ENCODE results near the gene ADGRB3.

Gene ADGRB3

DNA sequence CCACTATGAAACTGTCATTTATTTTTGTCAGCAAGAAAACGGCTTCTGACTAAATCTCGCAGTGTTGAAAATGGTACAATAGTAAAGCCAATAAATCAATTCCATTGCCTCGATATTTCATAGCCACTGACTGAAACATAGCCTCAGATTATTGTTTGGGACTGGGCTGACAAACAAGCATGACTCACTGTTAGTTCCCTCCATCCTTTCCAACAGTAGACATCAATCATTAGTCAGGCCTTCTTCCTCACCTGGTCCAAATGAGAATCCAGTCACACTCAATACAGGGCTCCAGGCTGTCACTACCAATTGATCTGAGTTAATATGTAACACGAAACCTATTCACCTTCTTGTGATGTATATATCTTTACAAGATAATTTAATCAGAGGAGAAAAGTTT is 66.1 kb downstream of the ADGRB3 start:
- H3K9ac ChIP-seq (ENCODE audit: low read length): no peak overlapping the region
- H3K4me1 ChIP-seq (ENCODE audit: control insufficient read depth, insufficient read depth, low read length): peaks cover 7% of the 10 kb centered on the region
- H3K36me3 ChIP-seq (ENCODE audit: control insufficient read depth, insufficient read depth, low read length): no peaks in the 10 kb centered on the region

DNA sequence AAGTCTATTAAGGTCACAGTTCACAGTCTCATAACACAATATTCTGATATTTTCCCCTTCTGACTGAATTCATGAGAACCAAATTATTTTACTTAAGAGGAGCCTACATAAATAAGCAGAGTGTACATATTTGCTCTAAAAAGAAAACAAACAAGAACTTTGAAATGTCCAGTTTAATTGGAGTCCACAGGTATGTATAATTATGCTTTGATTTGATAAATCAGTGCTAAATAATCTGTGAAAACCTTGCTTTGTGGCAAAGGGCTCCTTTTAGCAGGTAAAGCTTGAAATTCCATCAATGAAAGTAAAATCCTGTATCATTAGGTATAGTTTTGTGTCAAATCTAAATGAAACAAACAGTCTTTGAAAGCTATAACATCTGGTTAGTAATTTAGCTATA is 69.4 kb downstream of the ADGRB3 start:
- Histone ChIP-seq H3K36me3 (ENCODE audit: control insufficient read depth, insufficient read depth, low read length) (no peaks in the 10 kb centered on the region), H3K4me3 (ENCODE audit: low read depth, low read length) (no peak overlapping the region), H3K4me1 (ENCODE audit: control insufficient read depth, insufficient read depth, low read length) (peaks cover 7% of the 10 kb centered on the region), H3K27ac (ENCODE audit: low read depth, low read length) (no peak overlapping the region), H3K27me3 (ENCODE audit: control insufficient read depth, insufficient read depth, low read length) (no peaks in the 10 kb centered on the region), H3K9ac (ENCODE audit: low read length) (no peak overlapping the region), H3K9me3 (ENCODE audit: control insufficient read depth, insufficient read depth, low read depth, low read length) (no peaks in the 10 kb centered on the region)

More for the DNA sequence above, 66.1 kb downstream of the ADGRB3 start:
- no peaks in the 10 kb centered on the region for H3K9me3 ChIP-seq (ENCODE audit: control insufficient read depth, insufficient read depth, low read depth, low read length)
- no peaks in the 10 kb centered on the region for H3K27me3 ChIP-seq (ENCODE audit: control insufficient read depth, insufficient read depth, low read length)
- H3K27ac ChIP-seq (ENCODE audit: low read depth, low read length): no peak overlapping the region
- no peak overlapping the region for H3K4me3 ChIP-seq (ENCODE audit: low read depth, low read length)

DNA sequence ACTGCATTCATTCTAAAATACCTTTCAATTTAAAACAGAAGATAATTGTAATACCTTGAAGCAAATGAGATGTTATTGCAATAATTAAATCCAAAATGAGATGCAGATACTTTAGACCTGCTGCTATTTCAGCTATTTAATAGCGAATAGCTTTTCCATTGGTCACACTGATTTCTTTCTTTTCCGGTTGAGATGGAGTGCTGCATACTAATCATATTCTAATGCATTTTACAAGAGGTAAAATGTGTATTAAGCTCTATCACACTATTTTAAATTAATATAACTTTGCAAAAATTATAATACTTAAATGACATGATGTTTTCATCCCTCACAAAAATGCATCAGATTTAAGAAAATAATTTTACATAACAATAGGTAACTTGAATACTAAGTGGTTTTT is 74.0 kb downstream of the ADGRB3 start:
- H3K27me3 ChIP-seq (ENCODE audit: control insufficient read depth, insufficient read depth, low read length): no peaks in the 10 kb centered on the region
- H3K9me3 ChIP-seq (ENCODE audit: control insufficient read depth, insufficient read depth, low read depth, low read length): no peaks in the 10 kb centered on the region
- H3K9ac ChIP-seq (ENCODE audit: low read length): no peak overlapping the region
- no peak overlapping the region for H3K4me3 ChIP-seq (ENCODE audit: low read depth, low read length)
- H3K4me1 ChIP-seq (ENCODE audit: control insufficient read depth, insufficient read depth, low read length): peaks cover 7% of the 10 kb centered on the region
- no peak overlapping the region for H3K27ac ChIP-seq (ENCODE audit: low read depth, low read length)
- H3K36me3 ChIP-seq (ENCODE audit: control insufficient read depth, insufficient read depth, low read length): no peaks in the 10 kb centered on the region

DNA sequence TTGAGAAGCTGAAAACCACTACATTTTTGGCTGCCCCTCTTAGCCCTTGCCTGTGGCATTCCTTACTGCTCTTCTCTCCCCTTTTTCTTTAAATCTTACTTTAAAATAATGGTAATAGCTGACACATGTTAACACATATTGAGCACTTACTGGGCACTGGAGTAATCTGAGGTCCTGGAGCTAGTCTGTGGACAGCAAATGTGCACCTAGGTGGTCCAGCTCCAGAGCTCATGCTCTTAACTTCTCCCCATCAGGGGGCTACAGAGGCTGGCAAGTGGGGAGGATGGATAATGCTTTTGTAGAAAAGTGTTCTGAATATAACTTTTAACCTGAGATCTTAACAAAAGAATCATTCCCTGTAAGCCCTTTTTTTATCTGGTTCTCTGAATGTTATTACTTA is 74.8 kb downstream of the ADGRB3 start:
- Histone ChIP-seq H3K27me3 (ENCODE audit: control insufficient read depth, insufficient read depth, low read length) (no peaks in the 10 kb centered on the region), H3K9ac (ENCODE audit: low read length) (no peak overlapping the region), H3K4me3 (ENCODE audit: low read depth, low read length) (no peak overlapping the region), H3K4me1 (ENCODE audit: control insufficient read depth, insufficient read depth, low read length) (peaks cover 7% of the 10 kb centered on the region), H3K9me3 (ENCODE audit: control insufficient read depth, insufficient read depth, low read depth, low read length) (no peaks in the 10 kb centered on the region), H3K36me3 (ENCODE audit: control insufficient read depth, insufficient read depth, low read length) (no peaks in the 10 kb centered on the region), H3K27ac (ENCODE audit: low read depth, low read length) (no peak overlapping the region)

DNA sequence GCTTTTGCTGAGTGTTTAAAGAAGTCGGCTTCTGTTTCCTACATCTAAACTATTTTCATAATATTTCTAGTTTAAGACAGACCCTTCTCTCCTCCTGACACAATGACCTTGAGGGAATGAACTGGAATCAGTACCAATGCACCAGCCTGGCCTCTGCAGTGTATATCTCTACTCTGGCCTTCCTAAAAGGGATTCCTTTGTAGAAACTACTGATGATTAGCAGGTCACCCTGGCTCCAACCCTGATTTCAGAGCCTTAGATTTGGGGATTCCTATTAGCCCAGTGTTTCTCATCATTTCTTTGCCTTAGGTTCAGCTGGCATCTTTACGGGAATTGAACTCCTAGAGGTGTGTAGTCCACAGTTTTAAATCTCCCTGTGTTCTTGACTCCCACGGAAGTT is 75.4 kb downstream of the ADGRB3 start:
- Histone ChIP-seq H3K4me3 (ENCODE audit: low read depth, low read length) (no peak overlapping the region), H3K27me3 (ENCODE audit: control insufficient read depth, insufficient read depth, low read length) (no peaks in the 10 kb centered on the region), H3K9me3 (ENCODE audit: control insufficient read depth, insufficient read depth, low read depth, low read length) (no peaks in the 10 kb centered on the region), H3K27ac (ENCODE audit: low read depth, low read length) (no peak overlapping the region), H3K36me3 (ENCODE audit: control insufficient read depth, insufficient read depth, low read length) (no peaks in the 10 kb centered on the region), H3K9ac (ENCODE audit: low read length) (no peak overlapping the region), H3K4me1 (ENCODE audit: control insufficient read depth, insufficient read depth, low read length) (peaks cover 2% of the 10 kb centered on the region)

DNA sequence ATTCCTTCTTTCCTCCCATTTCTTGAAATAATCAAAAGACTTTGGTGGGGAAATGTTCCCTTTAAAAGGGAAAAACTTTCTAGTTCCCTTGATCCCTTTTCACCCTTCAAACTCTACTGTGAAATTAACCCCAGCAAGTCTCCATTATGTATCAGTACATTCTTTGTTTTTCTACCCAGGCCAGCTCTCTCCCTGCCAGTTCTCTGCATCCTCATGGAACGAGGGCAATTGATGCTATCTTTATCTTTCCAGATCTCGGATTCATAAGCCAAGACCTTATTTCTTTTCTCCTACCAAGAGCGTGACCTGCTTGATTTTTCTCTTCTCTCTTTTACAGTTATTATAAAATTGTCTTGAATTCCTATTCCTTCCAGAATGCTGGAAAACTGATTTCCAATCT is 75.8 kb downstream of the ADGRB3 start:
- Histone ChIP-seq H3K4me3 (ENCODE audit: low read depth, low read length) (no peak overlapping the region), H3K27me3 (ENCODE audit: control insufficient read depth, insufficient read depth, low read length) (no peaks in the 10 kb centered on the region), H3K4me1 (ENCODE audit: control insufficient read depth, insufficient read depth, low read length) (no peaks in the 10 kb centered on the region; the same call in 1 of the 2 replicates), H3K9ac (ENCODE audit: low read length) (no peak overlapping the region), H3K36me3 (ENCODE audit: control insufficient read depth, insufficient read depth, low read length) (no peaks in the 10 kb centered on the region), H3K9me3 (ENCODE audit: control insufficient read depth, insufficient read depth, low read depth, low read length) (no peaks in the 10 kb centered on the region), H3K27ac (ENCODE audit: low read depth, low read length) (no peak overlapping the region)

DNA sequence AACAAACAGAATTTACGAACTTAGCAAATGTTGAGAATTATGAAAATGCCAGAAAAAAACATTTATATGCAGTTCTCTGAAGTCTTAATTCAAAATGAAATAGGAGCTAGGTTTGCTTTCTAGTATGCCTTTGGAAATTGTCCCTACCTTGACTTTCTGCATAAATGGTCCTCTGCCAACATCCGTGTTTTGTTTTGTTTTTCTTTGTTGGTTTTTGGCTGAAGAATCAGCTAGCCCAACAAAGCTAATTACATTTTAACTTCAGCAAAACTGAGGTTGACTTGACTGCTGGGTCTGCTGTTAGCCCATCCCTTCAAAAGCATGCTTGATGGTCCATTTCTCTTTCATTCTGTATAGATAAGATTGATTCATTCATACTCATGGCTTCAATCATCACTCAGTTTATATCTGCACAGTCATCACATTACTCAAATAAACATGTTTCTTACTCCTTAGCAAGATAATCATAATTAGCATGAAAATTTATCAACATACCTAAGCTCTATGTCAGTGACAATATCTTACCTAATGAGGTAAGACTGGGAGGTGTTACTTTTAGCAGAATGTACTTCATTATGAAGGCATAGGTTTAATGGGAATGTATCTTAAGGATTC is 76.4 kb downstream of the ADGRB3 start:
- H3K9ac ChIP-seq (ENCODE audit: low read length): no peak overlapping the region
- no peaks in the 10 kb centered on the region for H3K27me3 ChIP-seq (ENCODE audit: control insufficient read depth, insufficient read depth, low read length)
- H3K27ac ChIP-seq (ENCODE audit: low read depth, low read length): no peak overlapping the region
- no peaks in the 10 kb centered on the region for H3K36me3 ChIP-seq (ENCODE audit: control insufficient read depth, insufficient read depth, low read length)
- no peak overlapping the region for H3K4me3 ChIP-seq (ENCODE audit: low read depth, low read length)
- H3K9me3 ChIP-seq (ENCODE audit: control insufficient read depth, insufficient read depth, low read depth, low read length): no peaks in the 10 kb centered on the region
- H3K4me1 ChIP-seq (ENCODE audit: control insufficient read depth, insufficient read depth, low read length): no peaks in the 10 kb centered on the region; the same call in 1 of the 2 replicates

DNA sequence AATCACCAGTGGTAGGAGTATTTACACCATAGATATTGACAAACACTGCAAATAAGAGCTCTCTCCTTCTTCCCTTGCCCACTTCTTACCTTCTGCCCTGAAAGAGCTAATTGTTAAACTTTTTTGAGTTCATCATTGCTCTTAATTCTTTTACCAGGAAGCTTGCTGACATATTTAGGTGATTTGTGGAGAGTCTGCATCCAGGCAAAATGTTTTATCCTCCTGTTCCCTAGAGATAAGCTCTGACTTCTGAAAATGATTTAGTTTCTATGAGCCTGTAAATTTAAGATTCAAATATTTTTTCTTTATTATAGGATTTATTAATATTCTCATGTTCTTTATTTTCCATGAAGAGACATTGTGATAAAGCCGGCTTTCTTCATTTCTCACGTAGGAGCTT is 81.5 kb downstream of the ADGRB3 start:
- H3K27me3 ChIP-seq (ENCODE audit: control insufficient read depth, insufficient read depth, low read length): no peaks in the 10 kb centered on the region
- H3K9me3 ChIP-seq (ENCODE audit: control insufficient read depth, insufficient read depth, low read depth, low read length): no peaks in the 10 kb centered on the region
- H3K4me3 ChIP-seq (ENCODE audit: low read depth, low read length): no peak overlapping the region
- H3K36me3 ChIP-seq (ENCODE audit: control insufficient read depth, insufficient read depth, low read length): no peaks in the 10 kb centered on the region
- no peak overlapping the region for H3K27ac ChIP-seq (ENCODE audit: low read depth, low read length)
- H3K4me1 ChIP-seq (ENCODE audit: control insufficient read depth, insufficient read depth, low read length): no peaks in the 10 kb centered on the region
- no peak overlapping the region for H3K9ac ChIP-seq (ENCODE audit: low read length)

DNA sequence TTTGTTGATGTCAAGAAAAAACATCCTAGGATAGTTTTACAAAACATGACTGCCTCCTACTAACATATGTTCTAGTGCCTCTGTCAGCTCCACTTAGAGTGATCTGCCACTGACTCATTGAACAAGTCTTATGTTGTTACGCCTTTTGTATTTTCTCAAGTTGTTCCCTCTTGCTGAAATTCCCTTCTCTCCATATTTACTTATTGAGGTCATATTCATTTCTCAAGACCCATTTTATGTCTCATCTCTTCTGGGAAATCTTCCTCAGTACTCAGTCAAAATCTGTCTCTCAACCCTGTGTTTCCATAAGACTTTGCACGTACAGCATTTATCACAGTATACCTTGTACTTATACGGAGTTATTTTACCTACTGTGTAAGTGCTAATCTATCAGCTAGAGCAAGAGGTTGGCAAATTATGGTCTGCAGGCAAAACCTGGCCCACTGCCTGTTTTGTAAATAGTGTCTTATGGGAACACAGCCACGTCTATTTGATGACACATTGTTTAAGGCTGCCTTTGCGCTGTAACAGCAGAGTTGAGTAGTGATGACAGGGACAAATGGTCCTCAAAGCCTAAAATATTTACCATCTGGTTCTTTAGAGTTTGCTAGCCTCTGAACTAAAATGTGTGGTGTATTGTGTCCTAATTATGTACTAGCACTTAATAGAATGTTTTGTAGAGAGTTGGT is 83.4 kb downstream of the ADGRB3 start:
- H3K36me3 ChIP-seq (ENCODE audit: control insufficient read depth, insufficient read depth, low read length): no peaks in the 10 kb centered on the region
- H3K27me3 ChIP-seq (ENCODE audit: control insufficient read depth, insufficient read depth, low read length): no peaks in the 10 kb centered on the region
- no peak overlapping the region for H3K9ac ChIP-seq (ENCODE audit: low read length)
- no peaks in the 10 kb centered on the region for H3K9me3 ChIP-seq (ENCODE audit: control insufficient read depth, insufficient read depth, low read depth, low read length)
- no peak overlapping the region for H3K27ac ChIP-seq (ENCODE audit: low read depth, low read length)
- H3K4me3 ChIP-seq (ENCODE audit: low read depth, low read length): no peak overlapping the region
- H3K4me1 ChIP-seq (ENCODE audit: control insufficient read depth, insufficient read depth, low read length): no peaks in the 10 kb centered on the region

DNA sequence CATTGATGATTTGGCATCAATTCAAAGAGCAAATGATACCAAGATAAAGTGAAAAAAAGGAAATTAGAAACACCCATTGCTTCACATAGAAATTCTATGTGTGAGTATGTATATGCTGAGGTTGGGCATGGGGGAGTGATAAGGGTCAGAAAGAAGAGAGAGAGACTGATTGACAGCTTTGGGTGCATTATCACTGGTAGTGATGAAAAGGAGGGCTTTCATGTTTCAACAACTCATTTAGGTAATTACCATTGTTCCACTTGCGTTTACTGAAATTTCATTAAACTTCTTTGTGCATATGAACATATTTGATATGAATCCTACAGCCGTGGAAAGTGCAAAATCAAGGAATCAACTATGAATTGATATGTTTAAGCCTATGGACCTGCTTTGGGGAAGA is 84.7 kb downstream of the ADGRB3 start:
- no peaks in the 10 kb centered on the region for H3K4me1 ChIP-seq (ENCODE audit: control insufficient read depth, insufficient read depth, low read length)
- H3K9ac ChIP-seq (ENCODE audit: low read length): no peak overlapping the region
- no peaks in the 10 kb centered on the region for H3K9me3 ChIP-seq (ENCODE audit: control insufficient read depth, insufficient read depth, low read depth, low read length)
- no peaks in the 10 kb centered on the region for H3K36me3 ChIP-seq (ENCODE audit: control insufficient read depth, insufficient read depth, low read length)
- H3K27me3 ChIP-seq (ENCODE audit: control insufficient read depth, insufficient read depth, low read length): no peaks in the 10 kb centered on the region
- H3K4me3 ChIP-seq (ENCODE audit: low read depth, low read length): no peak overlapping the region
- no peak overlapping the region for H3K27ac ChIP-seq (ENCODE audit: low read depth, low read length)

DNA sequence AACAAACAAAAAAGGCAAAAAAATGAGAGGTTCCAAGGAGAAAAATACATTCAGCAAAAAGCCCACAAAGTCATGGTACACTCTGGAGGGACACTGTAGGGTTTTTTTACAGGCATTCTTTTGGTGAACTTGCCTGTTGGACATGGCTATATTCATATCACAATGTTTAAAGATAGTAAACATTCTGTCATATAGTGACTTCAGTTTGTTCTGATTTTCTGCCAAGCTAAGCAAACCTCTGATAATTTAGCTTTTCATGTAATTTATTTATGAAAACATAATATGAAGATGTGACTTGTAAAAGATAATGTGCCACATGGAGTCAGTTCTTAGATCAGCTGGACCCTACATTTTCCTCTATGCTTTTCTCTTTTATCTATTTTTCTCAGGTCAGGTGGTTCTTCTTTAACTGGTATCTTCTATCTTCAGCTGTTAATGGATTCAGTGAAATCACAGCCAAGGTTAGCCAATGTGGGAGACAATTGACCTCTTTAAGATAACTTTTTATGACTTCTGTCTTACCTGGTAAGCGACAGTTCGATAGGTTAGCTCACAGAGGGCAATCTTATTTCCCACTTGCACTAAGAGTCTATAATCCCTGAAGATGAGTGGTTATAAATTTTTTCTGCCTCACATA is 87.9 kb downstream of the ADGRB3 start:
- Histone ChIP-seq H3K4me1 (ENCODE audit: control insufficient read depth, insufficient read depth, low read length) (no peaks in the 10 kb centered on the region), H3K27ac (ENCODE audit: low read depth, low read length) (no peak overlapping the region), H3K27me3 (ENCODE audit: control insufficient read depth, insufficient read depth, low read length) (no peaks in the 10 kb centered on the region), H3K9ac (ENCODE audit: low read length) (no peak overlapping the region), H3K9me3 (ENCODE audit: control insufficient read depth, insufficient read depth, low read depth, low read length) (no peaks in the 10 kb centered on the region), H3K4me3 (ENCODE audit: low read depth, low read length) (no peak overlapping the region), H3K36me3 (ENCODE audit: control insufficient read depth, insufficient read depth, low read length) (no peaks in the 10 kb centered on the region)

Measured in HUES6 (cell line).